Mononuclear cell (primary cell): ENCODE results near the gene MAST4. TPM values are rescaled to one million over a fixed set of nuclear protein-coding genes. Genes with fewer than 3 reads are reported as not detected.

Experiments
- H3K27me3 ChIP-seq: 2 replicates; pipeline ENCODE4 v1.6.0; 2011; ENCODE audit warnings: low read length, control low read depth; ENCODE audit not compliant: insufficient read depth
- H3K4me1 ChIP-seq: 2 replicates; pipeline ENCODE4 v1.5.1; 2011; ENCODE audit warnings: mild to moderate bottlenecking, low read length, control low read depth; ENCODE audit not compliant: insufficient read depth
- H3K4me3 ChIP-seq: 2 replicates; pipeline ENCODE4 v1.5.1; 2011; ENCODE audit warnings: mild to moderate bottlenecking, low read length, moderate library complexity
- H3K9me3 ChIP-seq: 2 replicates; pipeline ENCODE4 v1.5.1; 2011; ENCODE audit warnings: low read depth, mild to moderate bottlenecking, control low read depth, low read length
- total RNA-seq: library from RNA; depleted of rRNA; stranded (reverse); fragments of >200 nt; gene quantifications from one replicate; pipeline ENCODE4 v1.2.3, GENCODE V29; 2012

Gene MAST4
- total RNA-seq, 1 donor = 8.4 TPM

GRCh38 chr5:66647146-66647856 is 51.1 kb downstream of the MAST4 start:
- H3K4me3 ChIP-seq = no peak overlapping the region
- no peaks in the 10 kb centered on the region for H3K27me3 ChIP-seq
- H3K4me1 ChIP-seq = no peaks in the 10 kb centered on the region
- no peaks in the 10 kb centered on the region for H3K9me3 ChIP-seq

- no peak overlapping the region for H3K4me3 ChIP-seq
- H3K4me1 ChIP-seq = no peaks in the 10 kb centered on the region
- H3K9me3 ChIP-seq = no peaks in the 10 kb centered on the region
- no peaks in the 10 kb centered on the region for H3K27me3 ChIP-seq
These were observed 56.6 kb downstream of the MAST4 start for GRCh38 chr5:66652818-66653217.

GRCh38 chr5:66653325-66653724 is 57.1 kb downstream of the MAST4 start:
- no peak overlapping the region for H3K4me3 ChIP-seq
- H3K4me1 ChIP-seq = no peaks in the 10 kb centered on the region
- no peaks in the 10 kb centered on the region for H3K9me3 ChIP-seq
- no peaks in the 10 kb centered on the region for H3K27me3 ChIP-seq

- no peaks in the 10 kb centered on the region for H3K4me1 ChIP-seq
- H3K4me3 ChIP-seq = no peak overlapping the region
- no peaks in the 10 kb centered on the region for H3K9me3 ChIP-seq
- H3K27me3 ChIP-seq = no peaks in the 10 kb centered on the region
These were observed 59.5 kb downstream of the MAST4 start for GRCh38 chr5:66655395-66656324.

GRCh38 chr5:66658516-66658915 is 62.3 kb downstream of the MAST4 start:
- H3K9me3 ChIP-seq = no peaks in the 10 kb centered on the region
- H3K4me3 ChIP-seq = no peak overlapping the region
- no peaks in the 10 kb centered on the region for H3K4me1 ChIP-seq
- H3K27me3 ChIP-seq = no peaks in the 10 kb centered on the region

DNA sequence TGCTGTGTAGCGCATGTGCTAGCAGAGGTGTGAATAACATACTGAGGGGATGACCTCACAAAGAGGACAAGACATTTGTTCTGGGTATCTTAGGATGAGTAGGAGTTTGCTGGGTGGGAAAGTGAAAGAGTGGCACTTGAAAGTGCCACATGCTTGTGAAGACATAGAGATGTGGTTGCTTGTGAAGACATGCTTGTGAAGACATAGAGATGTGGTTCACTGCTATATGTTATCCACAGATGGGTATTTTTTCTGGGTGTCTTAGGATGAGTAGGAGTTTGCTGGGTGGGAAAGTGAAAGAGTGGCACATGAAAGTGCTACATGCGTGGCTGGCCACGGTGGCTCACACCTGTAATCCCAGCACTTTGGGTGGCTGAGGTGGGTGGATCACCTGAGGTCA is 63.6 kb downstream of the MAST4 start:
- Histone ChIP-seq H3K4me1 (no peaks in the 10 kb centered on the region), H3K27me3 (no peaks in the 10 kb centered on the region), H3K4me3 (no peak overlapping the region), H3K9me3 (no peaks in the 10 kb centered on the region)

DNA sequence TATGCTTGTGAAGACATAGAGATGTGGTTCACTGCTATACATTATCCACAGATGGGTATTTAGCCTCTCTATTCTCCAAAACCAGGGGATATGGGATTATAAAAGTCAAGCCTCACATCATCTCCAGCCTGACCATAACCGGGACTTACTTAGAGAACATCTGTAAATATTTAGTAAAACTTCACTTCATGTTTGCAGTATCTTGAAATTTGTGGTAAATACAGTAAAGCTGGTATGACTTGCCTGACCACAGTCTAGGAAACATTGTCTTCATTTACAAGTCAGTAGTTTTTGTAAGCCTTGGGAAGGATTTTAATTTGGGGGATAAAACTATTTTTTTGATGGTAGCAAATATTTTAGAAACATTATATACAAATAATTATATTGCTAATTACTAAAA is 64.2 kb downstream of the MAST4 start:
- Histone ChIP-seq H3K4me3 (no peak overlapping the region), H3K9me3 (no peaks in the 10 kb centered on the region), H3K4me1 (no peaks in the 10 kb centered on the region), H3K27me3 (no peaks in the 10 kb centered on the region)

DNA sequence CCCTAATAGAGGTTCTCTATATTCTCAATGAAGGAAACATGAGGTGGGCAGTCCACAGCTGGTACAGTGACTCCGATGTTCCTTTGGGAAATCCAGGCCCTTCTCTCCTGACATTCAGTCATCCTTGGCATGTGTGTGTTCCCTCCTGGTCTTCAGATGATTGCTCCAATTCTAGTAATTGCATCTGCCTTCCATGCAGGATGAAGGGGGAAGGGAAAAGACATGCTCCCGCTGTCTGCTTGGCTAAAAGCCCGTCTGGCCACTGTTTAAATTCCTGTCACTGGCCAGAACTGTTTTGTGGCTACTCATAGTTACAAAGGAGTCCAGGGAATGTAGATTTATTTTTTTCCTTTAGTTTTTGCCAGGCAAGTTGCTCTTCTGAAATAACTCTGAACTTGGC is 65.0 kb downstream of the MAST4 start:
- H3K27me3 ChIP-seq = no peaks in the 10 kb centered on the region
- H3K9me3 ChIP-seq = no peaks in the 10 kb centered on the region
- H3K4me3 ChIP-seq = no peak overlapping the region
- no peaks in the 10 kb centered on the region for H3K4me1 ChIP-seq

DNA sequence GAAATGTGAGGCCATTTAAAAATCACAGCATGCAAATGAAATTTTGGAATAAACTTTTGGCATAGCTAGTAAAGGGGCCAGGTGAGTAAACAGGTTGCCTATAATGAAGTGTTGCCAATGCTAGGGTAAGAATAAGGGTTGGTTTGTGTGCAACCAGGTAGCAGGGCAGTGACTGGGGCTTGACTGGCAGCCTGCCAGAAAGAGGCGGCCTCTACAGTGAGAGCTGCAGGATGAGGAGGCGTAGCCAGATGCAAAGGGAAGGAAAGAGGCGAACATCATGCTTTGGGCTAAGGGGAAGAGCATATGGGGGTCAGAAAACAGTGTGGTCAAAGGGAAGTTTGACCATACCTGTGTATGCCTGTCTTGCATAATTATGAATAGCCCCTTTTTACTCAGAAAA is 70.6 kb downstream of the MAST4 start:
- H3K9me3 ChIP-seq = no peaks in the 10 kb centered on the region
- H3K4me1 ChIP-seq = no peaks in the 10 kb centered on the region
- no peak overlapping the region for H3K4me3 ChIP-seq
- no peaks in the 10 kb centered on the region for H3K27me3 ChIP-seq

DNA sequence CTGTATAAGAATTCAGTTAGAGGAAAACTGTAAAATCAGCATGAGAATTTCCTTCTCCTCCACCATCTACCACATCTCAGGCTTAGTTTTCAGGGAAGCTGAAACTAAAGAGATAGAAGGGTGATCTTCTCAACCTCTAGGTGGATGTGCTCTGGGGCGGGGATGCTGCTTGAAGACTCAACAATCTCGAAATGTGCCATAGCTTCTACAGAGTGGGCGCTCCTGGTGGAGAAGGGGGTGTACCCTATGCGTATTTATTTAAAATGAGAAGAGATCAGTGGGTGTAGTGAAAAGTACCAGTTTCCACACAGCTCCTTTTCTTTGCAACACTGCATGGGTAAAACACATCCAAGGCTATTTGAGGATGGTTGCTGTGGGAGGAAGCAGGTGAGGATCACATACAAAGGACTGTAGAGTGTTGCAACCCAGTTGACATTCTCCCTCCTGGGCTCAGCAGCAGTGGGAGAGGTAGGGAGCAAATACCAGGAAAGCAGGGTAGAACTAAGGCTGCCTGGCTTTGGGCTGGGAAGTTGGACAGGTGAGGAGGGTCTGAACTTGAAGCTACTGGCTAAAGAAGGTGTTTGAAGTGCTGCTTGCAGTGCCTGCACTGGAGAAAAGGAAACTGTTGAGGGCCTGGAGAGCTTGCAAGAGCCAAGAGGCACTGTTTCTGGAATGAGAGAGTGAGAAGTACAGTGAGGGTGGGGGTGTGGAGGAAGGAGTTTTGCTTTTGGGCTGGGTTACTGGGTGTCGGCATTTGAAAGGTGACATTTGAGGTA is 73.1 kb downstream of the MAST4 start:
- Histone ChIP-seq H3K9me3 (no peaks in the 10 kb centered on the region), H3K4me1 (no peaks in the 10 kb centered on the region), H3K4me3 (no peak overlapping the region), H3K27me3 (no peaks in the 10 kb centered on the region)

DNA sequence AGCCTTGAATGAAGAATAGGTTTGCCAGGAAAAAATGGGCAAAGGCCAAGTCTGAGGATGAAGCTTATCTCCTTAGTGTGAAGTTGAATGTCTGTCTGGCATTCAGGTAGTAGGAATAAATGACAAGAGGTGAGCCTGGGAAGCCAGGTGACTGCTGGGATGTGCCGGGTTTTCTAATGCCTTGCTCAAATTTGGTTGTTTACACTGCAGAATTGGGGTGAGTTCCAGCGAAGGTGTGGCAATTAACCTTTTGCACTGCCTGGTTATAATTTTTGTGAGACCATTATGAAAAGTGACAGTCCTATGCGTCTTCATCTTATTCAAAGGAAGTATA is 73.6 kb downstream of the MAST4 start:
- Histone ChIP-seq H3K9me3 (no peaks in the 10 kb centered on the region), H3K4me3 (no peak overlapping the region), H3K4me1 (no peaks in the 10 kb centered on the region), H3K27me3 (no peaks in the 10 kb centered on the region)

DNA sequence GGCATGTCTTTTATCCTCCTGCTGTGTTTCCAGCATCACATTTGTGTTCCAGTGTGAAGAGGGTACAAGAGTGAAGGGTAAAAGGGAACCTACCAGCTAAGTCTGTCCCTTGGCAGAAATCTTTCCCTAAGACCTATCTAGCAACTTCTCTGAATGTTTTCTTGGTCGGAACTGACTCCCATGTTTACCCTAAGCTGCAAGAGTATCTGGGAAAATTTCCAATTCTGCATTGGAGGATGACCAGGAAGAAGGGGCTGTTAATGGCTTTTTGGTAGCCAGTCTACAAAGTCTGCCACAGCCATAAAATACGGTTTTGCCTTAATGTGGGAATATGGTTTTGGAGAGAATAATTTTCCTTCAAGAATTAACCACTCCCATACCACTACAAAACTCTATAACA is 75.1 kb downstream of the MAST4 start:
- no peaks in the 10 kb centered on the region for H3K9me3 ChIP-seq
- no peak overlapping the region for H3K4me3 ChIP-seq
- H3K4me1 ChIP-seq = no peaks in the 10 kb centered on the region
- H3K27me3 ChIP-seq = no peaks in the 10 kb centered on the region

GRCh38 chr5:66674802-66675201 is 78.6 kb downstream of the MAST4 start:
- H3K9me3 ChIP-seq = no peaks in the 10 kb centered on the region

GRCh38 chr5:66675406-66675805 is 79.2 kb downstream of the MAST4 start:
- Histone ChIP-seq H3K4me1 (no peaks in the 10 kb centered on the region), H3K4me3 (no peak overlapping the region), H3K27me3 (no peaks in the 10 kb centered on the region), H3K9me3 (no peaks in the 10 kb centered on the region)

More at GRCh38 chr5:66674802-66675201, 78.6 kb downstream of the MAST4 start:
- no peaks in the 10 kb centered on the region for H3K4me1 ChIP-seq
- H3K27me3 ChIP-seq = no peaks in the 10 kb centered on the region
- no peak overlapping the region for H3K4me3 ChIP-seq

GRCh38 chr5:66680221-66680620 is 84.0 kb downstream of the MAST4 start:
- no peaks in the 10 kb centered on the region for H3K9me3 ChIP-seq
- no peak overlapping the region for H3K4me3 ChIP-seq
- no peaks in the 10 kb centered on the region for H3K27me3 ChIP-seq
- no peaks in the 10 kb centered on the region for H3K4me1 ChIP-seq
